K562 (cell line): ENCODE measurements around the gene MON1A.

Experiments used
- POLR2AphosphoS5 ChIP-seq: IDR thresholded peaks from 2 replicates; pipeline ENCODE4 v1.6.1; 2011; ENCODE audit warnings: mild to moderate bottlenecking, low read depth, low read length, moderate library complexity; ENCODE audit not compliant: control insufficient read depth, insufficient read depth
- SMARCE1 ChIP-seq: fragments of 450-650 bp; IDR thresholded peaks from 2 replicates; pipeline ENCODE4 v1.7.1; 2016; ENCODE audit warnings: mild to moderate bottlenecking
- SRF ChIP-seq, 2 experiments: fragments of 250-450, 450-650 bp in 1 of 2; sonication (Bioruptor Pico) in 1 of 2; sonication (generic) in 1 of 2; formaldehyde crosslinking; IDR thresholded peaks; 2 replicates each; pipeline versions ENCODE4 v1.5.0 to v1.5.1; 2020 to 2022; ENCODE audit warnings: mild to moderate bottlenecking in 1 of 2, missing genetic modification reagents in 1 of 2
- TEAD4 ChIP-seq, 2 experiments: sonication (generic) in 1 of 2; formaldehyde crosslinking in 1 of 2; IDR thresholded peaks; 2 replicates each; pipeline versions ENCODE4 v1.6.1 to v1.8.0; 2012 to 2022; ENCODE audit warnings: borderline replicate concordance in 1 of 2, inconsistent platforms in 1 of 2, low read length in 1 of 2, mild to moderate bottlenecking in 1 of 2, missing genetic modification reagents in 1 of 2
- ZNF696 ChIP-seq: fragments of 250-450 bp; sonication (Bioruptor Pico); conservative IDR thresholded peaks from 2 replicates; pipeline ENCODE4 v1.4.0; 2020; ENCODE audit warnings: mild to moderate bottlenecking, moderate library complexity
- ZNF707 ChIP-seq: fragments of 250-450 bp; sonication (Bioruptor Pico); conservative IDR thresholded peaks from 2 replicates; pipeline ENCODE4 v1.8.0; 2022; ENCODE audit warnings: inconsistent platforms, mild to moderate bottlenecking, moderate library complexity
- TF ChIP-seq, protein P1 (sequence below): sonication (generic); formaldehyde crosslinking; IDR thresholded peaks from 2 replicates; pipeline ENCODE4 v1.8.1; 2023; ENCODE audit warnings: mild to moderate bottlenecking, missing genetic modification reagents
- TF ChIP-seq, protein P2 (sequence below), 3 experiments: IDR thresholded peaks in 2 of 3; conservative IDR thresholded peaks in 1 of 3; 2 replicates each; pipeline ENCODE4 v1.5.1; 2011 to 2012; ENCODE audit warnings: low read length in 3 of 3, mild to moderate bottlenecking in 3 of 3, control low read depth in 2 of 3, improper control_type of control experiment in 1 of 3, inconsistent platforms in 1 of 3, low read depth in 1 of 3, mixed read lengths in 1 of 3, moderate library complexity in 1 of 3; ENCODE audit not compliant: insufficient read depth in 2 of 3
- TF ChIP-seq, protein P3 (sequence below): sonication (generic); formaldehyde crosslinking; IDR thresholded peaks from 2 replicates; pipeline ENCODE4 v1.5.0; 2020; ENCODE audit warnings: missing genetic modification reagents
- TF ChIP-seq, protein P4 (sequence below): sonication (generic); formaldehyde crosslinking; IDR thresholded peaks from 2 replicates; pipeline ENCODE4 v1.8.0; 2022; ENCODE audit warnings: missing genetic modification reagents, mild to moderate bottlenecking, moderate library complexity, borderline replicate concordance

DNA sequence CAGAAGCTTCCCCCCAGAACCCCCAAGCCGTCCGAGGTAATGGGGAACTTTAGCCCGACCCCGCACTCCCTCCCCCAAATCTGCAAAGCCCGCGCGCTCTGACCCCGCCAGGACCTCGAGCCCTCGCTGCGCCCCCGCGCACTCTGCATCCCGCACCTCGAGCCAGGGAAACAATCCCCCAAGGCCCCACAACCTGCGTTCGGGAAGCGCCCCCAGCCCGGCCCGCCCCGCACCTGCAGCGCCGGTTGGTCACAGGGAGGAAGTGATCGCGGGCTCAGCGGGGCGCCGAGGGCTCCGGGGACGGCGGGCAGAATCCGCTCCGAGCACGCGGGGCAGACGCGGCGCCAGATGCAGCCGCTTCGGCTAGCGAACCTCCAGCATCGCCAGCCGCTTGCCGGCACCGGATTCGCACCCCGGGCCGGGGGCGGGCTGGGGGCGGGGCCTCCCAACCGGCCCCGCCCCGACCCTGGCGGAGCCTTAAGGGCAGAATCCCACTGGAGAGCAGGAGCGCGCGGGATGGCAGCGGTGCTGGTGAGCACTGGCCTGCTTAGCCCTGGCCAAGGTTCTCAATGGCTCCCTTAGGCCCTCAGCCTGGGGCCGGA is 60.0 kb downstream of the MON1A start, which contains the start of gene CAMKV:
- TF ChIP-seq ZNF696, result no peak
- TF ChIP-seq SMARCE1, result no peak
- TF ChIP-seq, protein P1, sequence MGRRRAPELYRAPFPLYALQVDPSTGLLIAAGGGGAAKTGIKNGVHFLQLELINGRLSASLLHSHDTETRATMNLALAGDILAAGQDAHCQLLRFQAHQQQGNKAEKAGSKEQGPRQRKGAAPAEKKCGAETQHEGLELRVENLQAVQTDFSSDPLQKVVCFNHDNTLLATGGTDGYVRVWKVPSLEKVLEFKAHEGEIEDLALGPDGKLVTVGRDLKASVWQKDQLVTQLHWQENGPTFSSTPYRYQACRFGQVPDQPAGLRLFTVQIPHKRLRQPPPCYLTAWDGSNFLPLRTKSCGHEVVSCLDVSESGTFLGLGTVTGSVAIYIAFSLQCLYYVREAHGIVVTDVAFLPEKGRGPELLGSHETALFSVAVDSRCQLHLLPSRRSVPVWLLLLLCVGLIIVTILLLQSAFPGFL (CRISPR knock-in tag), result no peak
- no peak for TF ChIP-seq SRF (CRISPR knock-in tag; IDR thresholded peaks at IDR 0.05)
- TF ChIP-seq, protein P2, sequence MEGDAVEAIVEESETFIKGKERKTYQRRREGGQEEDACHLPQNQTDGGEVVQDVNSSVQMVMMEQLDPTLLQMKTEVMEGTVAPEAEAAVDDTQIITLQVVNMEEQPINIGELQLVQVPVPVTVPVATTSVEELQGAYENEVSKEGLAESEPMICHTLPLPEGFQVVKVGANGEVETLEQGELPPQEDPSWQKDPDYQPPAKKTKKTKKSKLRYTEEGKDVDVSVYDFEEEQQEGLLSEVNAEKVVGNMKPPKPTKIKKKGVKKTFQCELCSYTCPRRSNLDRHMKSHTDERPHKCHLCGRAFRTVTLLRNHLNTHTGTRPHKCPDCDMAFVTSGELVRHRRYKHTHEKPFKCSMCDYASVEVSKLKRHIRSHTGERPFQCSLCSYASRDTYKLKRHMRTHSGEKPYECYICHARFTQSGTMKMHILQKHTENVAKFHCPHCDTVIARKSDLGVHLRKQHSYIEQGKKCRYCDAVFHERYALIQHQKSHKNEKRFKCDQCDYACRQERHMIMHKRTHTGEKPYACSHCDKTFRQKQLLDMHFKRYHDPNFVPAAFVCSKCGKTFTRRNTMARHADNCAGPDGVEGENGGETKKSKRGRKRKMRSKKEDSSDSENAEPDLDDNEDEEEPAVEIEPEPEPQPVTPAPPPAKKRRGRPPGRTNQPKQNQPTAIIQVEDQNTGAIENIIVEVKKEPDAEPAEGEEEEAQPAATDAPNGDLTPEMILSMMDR (IDR thresholded peaks at IDR 0.05 in 2 of 3, conservative IDR thresholded peaks at IDR 0.05 in 1 of 3; ENCODE audit: insufficient read depth in 2 of 3, low read depth in 1 of 3, low read length in 3 of 3), result no peak
- no peak for TF ChIP-seq POLR2AphosphoS5
- TF ChIP-seq, protein P3, sequence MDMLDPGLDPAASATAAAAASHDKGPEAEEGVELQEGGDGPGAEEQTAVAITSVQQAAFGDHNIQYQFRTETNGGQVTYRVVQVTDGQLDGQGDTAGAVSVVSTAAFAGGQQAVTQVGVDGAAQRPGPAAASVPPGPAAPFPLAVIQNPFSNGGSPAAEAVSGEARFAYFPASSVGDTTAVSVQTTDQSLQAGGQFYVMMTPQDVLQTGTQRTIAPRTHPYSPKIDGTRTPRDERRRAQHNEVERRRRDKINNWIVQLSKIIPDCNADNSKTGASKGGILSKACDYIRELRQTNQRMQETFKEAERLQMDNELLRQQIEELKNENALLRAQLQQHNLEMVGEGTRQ (CRISPR knock-in tag), result no peak
- no peak for TF ChIP-seq TEAD4 (IDR thresholded peaks at IDR 0.05; ENCODE audit: low read length)
- no peak for TF ChIP-seq TEAD4 (CRISPR knock-in tag; IDR thresholded peaks at IDR 0.05; ENCODE audit: borderline replicate concordance)
- TF ChIP-seq ZNF707 (CRISPR knock-in tag), result no peak
- TF ChIP-seq, protein P4, sequence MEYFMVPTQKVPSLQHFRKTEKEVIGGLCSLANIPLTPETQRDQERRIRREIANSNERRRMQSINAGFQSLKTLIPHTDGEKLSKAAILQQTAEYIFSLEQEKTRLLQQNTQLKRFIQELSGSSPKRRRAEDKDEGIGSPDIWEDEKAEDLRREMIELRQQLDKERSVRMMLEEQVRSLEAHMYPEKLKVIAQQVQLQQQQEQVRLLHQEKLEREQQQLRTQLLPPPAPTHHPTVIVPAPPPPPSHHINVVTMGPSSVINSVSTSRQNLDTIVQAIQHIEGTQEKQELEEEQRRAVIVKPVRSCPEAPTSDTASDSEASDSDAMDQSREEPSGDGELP (CRISPR knock-in tag), result no peak
